Stimulated activated CD8-positive, alpha-beta memory T cell treated with anti-CD3 and anti-CD28 coated beads, Interleukin-7, amount 100 ng/mL, for 4 hours (primary cell): ENCODE measurements around the gene KRT78.

ENCODE experiments used
- DNase-seq, 2 donors: peaks; one replicate each; pipeline ENCODE4 v3.0.0-alpha.2; 2020; ENCODE audit warnings: low read depth in 2 of 2

Gene KRT78

DNA sequence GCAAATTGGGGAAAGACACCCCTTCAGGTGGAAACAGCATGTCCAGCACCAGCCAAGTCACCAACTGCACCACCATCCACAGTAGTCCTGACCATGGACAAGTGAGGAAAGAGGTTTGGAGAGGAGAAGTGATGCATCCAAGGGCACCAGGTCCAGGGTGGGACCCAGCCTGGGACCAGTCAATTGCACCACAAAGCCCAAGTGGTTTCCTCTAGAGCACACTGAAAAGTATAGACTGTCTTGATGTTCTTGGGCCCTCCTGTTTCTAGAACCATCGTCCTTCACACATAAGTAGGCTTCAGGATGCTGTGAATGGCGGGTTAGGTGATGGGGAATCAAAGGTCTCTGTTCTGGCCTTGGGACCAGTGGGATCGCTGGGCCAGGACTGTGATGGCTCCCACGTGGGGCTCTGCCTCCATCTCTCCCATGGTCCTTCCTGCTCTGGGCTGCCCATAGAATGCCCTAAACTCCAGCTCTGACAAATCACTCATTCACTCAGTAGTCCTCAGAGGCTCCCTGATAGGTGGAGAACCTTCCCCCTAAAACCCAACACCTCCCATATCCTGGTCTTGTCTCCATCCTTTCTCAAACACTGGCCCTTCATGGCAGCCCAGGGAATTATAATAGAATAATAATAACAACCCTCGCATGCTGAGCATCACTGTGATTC lies 23.9 kb downstream of the KRT78 start:
- no peak for DNase-seq

DNA sequence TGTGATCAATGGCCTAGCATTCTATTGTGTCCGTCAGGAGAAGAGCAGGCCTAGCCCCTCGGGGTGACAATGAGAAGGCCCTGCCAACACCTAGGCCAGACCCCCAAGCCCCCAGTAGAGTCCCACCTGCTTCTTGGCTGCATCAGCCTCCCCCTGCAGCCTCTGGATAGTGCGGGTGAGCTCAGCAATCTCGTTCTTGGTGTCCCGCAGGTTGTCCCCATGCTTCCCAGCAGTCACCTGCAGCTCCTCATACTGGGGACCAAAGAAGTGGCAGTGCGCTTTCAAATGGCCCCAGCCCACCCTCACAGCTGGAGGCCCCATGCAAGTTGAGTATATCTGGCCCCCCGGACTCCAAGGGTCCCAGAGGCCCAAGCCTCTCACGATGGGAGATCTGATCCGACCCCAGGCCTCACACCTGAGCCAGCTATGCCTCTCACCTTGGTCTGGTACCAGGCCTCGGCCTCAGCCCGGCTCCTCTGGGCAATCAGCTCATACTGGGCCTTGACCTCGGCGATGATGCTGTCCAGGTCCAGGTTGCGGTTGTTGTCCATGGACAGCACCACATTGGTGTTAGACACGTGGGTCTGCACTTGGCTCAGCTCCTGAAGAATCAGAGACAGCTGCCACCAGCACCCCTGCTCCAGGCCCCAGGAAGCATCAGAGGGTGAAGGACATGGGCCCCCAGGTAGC lies 24.9 kb downstream of the KRT78 start:
- DNase-seq, result no peak

DNA sequence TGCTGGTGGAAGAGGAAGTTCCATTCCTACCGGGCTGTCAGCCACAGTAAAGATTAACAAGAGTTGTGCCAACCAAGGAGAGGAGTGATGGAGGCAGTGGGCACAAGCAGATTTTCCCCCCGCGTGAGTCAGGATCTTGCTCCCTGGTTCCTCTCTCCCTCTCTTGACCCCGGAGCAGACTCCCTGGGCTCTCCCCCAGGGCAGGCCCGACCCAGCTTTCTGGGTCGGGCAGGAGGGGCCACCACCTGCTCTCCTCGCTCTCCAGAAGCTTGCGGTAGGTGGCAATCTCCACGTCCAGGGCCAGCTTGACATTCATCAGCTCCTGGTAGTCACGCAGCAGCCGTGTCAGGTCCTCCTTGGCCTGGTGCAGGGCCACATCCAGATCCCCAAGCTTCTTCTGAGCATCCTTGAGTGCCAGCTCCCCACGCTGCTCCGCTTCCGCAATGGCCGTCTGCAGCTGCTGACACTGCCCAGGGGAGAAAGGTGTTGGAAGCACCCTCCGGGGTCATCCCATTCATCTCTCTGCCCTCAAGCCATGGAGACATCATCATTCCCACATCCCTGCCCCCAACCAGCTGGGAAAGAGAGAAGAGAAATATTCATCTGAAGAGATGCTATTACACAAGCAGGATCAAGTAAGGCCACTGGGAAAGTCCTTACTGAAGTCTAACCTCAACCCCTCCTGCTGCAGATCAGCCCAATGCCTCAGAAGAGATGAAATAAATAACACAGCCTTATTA lies 25.9 kb downstream of the KRT78 start:
- no peak for DNase-seq

DNA sequence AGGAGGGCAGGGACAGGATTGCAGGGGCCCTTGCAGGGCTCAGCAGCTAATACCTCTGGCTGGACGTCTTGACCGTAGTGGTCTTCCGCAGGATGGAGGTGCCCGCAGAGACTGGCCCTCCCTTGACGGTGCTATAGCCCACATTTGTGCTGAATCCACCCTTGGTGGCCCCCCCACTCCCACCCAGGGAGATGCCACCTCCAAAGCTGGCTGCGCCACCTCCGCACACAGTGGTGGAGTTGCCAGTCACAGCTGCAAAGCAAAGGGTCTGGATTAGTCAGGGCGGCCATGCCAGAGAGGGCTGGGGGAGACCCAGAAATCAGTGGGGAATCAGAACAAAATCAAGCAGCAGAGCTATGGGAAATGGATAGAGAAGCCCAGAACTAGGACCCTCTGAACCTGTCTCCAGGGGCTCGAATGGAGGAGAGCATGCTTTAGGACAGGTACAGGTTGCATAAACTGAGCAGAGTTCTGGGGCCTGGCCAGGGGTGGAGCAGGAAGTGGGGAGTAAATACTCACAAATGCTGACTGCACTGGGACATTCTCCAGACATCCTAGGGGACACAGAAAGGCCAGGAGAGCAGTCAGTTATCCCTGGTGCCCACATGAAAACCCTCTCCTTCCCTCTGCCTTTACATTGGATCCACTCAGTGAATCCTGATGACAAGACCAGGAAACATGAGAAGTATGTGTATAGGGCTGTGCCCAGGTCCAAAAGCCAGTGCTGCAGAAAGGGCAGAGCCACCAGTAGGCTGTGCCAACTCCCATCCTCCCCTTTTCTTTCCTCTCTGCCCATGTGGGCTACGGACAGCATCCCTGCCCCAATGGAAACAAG lies 26.8 kb downstream of the KRT78 start:
- DNase-seq, result no peak

- no peak for DNase-seq
Observed at GRCh38 chr12:52821071-52821730, 27.6 kb downstream of the KRT78 start.

GRCh38 chr12:52820521-52820920 lies 28.3 kb downstream of the KRT78 start:
- DNase-seq, result no peak

GRCh38 chr12:52819731-52820510 lies 28.9 kb downstream of the KRT78 start:
- DNase-seq, result no peak

DNA sequence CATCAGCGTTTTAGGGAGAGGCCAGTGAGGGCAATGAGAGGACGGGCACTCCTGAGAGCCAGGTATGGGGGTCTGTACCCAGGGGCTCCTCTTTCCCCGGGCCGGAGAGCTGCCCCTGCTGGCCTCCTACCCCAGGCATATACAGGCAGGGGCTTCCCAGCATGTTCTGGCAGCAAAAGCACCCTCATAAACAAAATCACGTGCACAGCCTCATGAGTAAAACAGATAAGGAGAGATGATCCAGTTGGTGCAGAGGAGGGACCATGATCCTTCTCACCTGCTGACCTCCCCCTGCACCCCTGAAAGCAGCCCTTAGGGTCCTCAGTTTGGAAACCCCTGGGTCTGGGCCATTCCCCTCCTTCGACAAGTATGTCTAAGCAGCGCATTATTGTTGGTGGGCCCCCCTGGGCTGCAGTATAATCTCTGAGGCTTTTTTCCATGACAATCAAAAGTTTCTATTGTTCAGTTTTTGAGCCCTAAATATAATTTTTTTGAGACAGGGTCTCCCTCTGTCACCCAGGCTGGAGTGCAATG lies 29.8 kb downstream of the KRT78 start:
- DNase-seq, result no peak

- DNase-seq, result no peak
Observed at GRCh38 chr12:52818388-52818787, 30.4 kb downstream of the KRT78 start.

DNA sequence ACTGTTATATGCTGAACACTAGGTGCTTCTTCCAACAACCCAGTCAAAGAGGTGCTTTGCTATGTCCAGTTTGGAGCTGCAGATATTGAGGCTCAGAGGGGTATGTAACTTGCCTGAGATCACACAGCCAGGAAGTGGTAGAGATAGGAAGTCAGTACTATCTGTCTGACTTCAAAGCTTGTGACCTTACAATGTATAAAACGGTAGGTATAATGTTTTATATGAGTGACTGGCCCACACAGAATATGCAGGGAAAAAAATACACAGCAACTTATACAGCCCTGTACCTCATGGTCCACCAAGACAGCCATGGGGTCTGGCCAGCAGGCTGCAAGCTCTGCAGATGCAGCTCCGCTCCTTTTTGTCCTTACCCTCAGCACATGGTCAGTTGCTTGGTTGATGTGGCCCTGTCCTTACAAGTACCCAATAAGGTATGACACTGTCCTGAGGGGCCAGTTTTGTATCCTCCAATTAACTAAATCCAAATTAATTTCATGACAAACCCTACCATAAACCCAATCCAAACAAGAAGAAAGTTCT lies 31.0 kb downstream of the KRT78 start:
- DNase-seq, result no peak

DNA sequence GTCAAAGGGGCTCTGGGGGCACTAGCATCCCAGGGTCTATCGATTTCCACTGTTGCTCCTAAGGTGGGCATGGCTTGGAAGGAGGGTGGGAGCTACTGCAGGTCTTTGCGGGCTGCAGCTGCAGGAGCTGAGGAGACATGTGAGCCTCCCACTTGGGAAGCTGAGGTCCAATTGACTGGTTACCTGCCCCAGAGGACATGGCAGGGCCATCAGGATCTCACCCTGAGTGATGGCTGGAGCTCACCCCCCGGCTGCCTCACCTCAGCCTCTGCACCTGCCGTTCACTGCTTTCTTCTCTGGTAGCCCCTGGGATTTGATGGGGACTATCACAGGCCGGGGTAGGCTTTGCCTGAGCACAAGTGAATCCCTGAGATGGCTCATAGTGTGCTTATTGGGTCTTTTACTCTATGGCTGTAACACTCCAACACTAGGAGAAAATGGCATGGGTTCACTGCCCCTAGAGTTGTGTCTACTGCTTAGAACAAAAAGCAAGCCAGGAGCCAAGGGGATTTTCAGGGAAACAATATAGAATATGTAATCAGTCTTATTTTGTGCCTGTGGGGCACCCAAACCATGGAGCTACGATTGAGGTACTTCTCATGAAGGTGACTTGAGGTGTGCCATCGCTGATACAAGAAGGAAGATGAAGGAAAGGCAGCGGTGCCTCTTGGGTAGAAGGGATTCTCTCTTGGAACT lies 31.6 kb downstream of the KRT78 start:
- DNase-seq, result no peak

GRCh38 chr12:52815676-52816588 lies 32.9 kb downstream of the KRT78 start:
- DNase-seq, result no peak

GRCh38 chr12:52815161-52815560 lies 33.6 kb downstream of the KRT78 start:
- DNase-seq, result no peak

- DNase-seq, result no peak
Observed at GRCh38 chr12:52814710-52815155, 34.1 kb downstream of the KRT78 start.

GRCh38 chr12:52813885-52814709 lies 34.7 kb downstream of the KRT78 start, which contains the start of gene KRT4:
TSS of gene KRT4 (minus strand) at chr12:52814116. CDS start at chr12:52814058, 58 bp downstream.
- DNase-seq, result no peak

DNA sequence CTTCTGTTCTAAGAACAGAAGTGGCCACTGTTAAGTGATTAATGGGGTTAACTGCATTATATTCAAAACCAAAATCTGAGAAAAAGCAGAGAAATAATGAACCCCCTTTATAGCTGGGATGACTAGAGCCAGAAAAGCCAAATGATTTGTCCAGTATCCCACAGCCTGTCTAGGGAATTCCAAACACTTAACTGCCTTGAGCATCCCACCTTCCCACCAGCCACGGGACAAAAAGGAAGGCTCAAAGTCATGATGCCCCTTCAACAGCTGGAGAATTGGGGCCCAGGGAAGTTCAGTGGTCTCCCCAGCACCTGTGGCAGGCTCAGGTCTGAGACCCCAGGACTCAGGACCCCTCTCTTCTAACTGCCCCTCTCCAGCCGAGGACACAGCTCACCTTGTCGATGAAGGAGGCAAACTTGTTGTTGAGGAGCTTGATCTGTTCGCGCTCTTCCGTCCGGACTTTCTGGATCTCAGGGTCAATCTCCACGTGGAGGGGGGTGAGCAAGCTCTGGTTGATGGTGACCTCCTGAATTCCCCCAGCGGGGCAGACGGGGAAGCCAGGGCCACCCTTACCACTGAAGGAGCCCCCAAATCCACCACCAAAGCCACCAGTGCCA lies 35.5 kb downstream of the KRT78 start:
- DNase-seq, result no peak

DNA sequence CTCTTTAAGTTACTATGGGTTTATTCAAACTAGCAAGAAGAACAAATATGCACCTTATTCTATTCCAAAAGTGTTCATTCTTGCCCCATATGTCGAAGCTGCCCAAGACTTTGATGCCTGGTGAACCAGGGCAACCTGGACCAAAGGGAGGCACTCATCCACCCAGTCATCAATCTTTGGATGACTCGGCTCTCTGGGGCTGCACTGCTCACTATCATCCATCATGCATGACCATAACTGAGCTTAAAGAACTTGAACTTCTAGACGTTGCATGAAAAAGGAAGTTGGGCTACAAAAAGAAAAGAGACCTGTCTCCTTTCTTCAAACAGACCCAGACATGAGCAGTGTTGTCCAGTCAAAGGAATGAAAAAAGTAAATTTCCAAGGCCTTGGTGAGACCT lies 36.0 kb downstream of the KRT78 start:
- DNase-seq, result no peak
